Stimulated activated CD8-positive, alpha-beta memory T cell treated with anti-CD3 and anti-CD28 coated beads, Interleukin-15, amount 100 ng/mL, for 48 hours (primary cell): Measurements from ENCODE around the gene RASGRF2.

ENCODE experiments used
- DNase-seq, 2 donors: peaks; one replicate each; pipeline ENCODE4 v3.0.0-alpha.2; 2020; ENCODE audit warnings: low read depth in 2 of 2

RASGRF2 gene

GRCh38 chr5:81171769-81172168 is 211.6 kb downstream of the RASGRF2 start:
- DNase-seq = no peak

- no peak for DNase-seq
Measured at GRCh38 chr5:81172710-81173109, 212.5 kb downstream of the RASGRF2 start.

GRCh38 chr5:81177061-81177460 is 216.9 kb downstream of the RASGRF2 start:
- no peak for DNase-seq

- no peak for DNase-seq
Measured at GRCh38 chr5:81179959-81180358, 219.8 kb downstream of the RASGRF2 start.

GRCh38 chr5:81180780-81181460 is 220.8 kb downstream of the RASGRF2 start:
- DNase-seq = no peak

GRCh38 chr5:81181576-81182316 is 221.6 kb downstream of the RASGRF2 start:
- no peak for DNase-seq

GRCh38 chr5:81182396-81183390 is 222.5 kb downstream of the RASGRF2 start:
- DNase-seq = no peak

GRCh38 chr5:81183811-81184748 is 223.9 kb downstream of the RASGRF2 start:
- DNase-seq = no peak

- no peak for DNase-seq
Measured at GRCh38 chr5:81184749-81185110, 224.6 kb downstream of the RASGRF2 start.

- DNase-seq = no peak
Measured at GRCh38 chr5:81187885-81188284, 227.7 kb downstream of the RASGRF2 start.

- DNase-seq = no peak
Measured at GRCh38 chr5:81188962-81189361, 228.8 kb downstream of the RASGRF2 start.

- no peak for DNase-seq
Measured at GRCh38 chr5:81189875-81190498, 229.8 kb downstream of the RASGRF2 start.

GRCh38 chr5:81191726-81192372 is 231.7 kb downstream of the RASGRF2 start:
- no peak for DNase-seq

- DNase-seq = no peak
Measured at GRCh38 chr5:81192373-81192750, 232.2 kb downstream of the RASGRF2 start.

- peak; percentile 71 to 75 for DNase-seq
Measured at GRCh38 chr5:81194633-81195334, 234.6 kb downstream of the RASGRF2 start.

- no peak for DNase-seq
Measured at GRCh38 chr5:81195335-81195929, 235.3 kb downstream of the RASGRF2 start.

GRCh38 chr5:81202655-81203054 is 242.5 kb downstream of the RASGRF2 start:
- no peak for DNase-seq

- DNase-seq = no peak
Measured at GRCh38 chr5:81203729-81204128, 243.6 kb downstream of the RASGRF2 start.

GRCh38 chr5:81204205-81204604 is 244.0 kb downstream of the RASGRF2 start:
- no peak for DNase-seq
